ENCODE data around the gene TMEM80. TPM values are rescaled to one million over a fixed set of nuclear protein-coding genes. Genes with fewer than 3 reads are reported as not detected.

Gene TMEM80
- total and polyA plus RNA-seq, 2 of the 8 experiments (the other 6 are each of a cell fraction or from before 2014, with no cell fraction given): 8.0 to 16.3 TPM

DNA sequence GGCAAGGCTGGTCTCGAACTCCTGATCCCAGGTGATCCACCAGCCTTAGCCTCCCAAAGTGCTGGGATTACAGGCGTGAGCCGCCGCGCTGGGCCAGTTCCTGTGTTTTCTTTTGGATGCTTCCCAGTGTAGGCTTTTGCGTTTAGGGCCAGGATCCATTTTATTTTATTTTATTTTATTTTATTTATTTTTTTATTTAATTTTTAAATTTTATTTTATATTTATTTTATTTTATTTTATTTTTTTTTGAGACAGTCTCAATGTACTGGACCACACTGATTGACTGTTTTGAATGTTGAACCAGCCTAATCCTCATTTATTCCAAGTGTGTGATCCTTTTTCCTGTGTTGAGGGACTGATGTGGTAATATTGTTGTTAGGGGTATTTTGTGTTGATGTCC lies 18.8 kb downstream of the TMEM80 start (continued):
- TF ChIP-seq, protein P1, sequence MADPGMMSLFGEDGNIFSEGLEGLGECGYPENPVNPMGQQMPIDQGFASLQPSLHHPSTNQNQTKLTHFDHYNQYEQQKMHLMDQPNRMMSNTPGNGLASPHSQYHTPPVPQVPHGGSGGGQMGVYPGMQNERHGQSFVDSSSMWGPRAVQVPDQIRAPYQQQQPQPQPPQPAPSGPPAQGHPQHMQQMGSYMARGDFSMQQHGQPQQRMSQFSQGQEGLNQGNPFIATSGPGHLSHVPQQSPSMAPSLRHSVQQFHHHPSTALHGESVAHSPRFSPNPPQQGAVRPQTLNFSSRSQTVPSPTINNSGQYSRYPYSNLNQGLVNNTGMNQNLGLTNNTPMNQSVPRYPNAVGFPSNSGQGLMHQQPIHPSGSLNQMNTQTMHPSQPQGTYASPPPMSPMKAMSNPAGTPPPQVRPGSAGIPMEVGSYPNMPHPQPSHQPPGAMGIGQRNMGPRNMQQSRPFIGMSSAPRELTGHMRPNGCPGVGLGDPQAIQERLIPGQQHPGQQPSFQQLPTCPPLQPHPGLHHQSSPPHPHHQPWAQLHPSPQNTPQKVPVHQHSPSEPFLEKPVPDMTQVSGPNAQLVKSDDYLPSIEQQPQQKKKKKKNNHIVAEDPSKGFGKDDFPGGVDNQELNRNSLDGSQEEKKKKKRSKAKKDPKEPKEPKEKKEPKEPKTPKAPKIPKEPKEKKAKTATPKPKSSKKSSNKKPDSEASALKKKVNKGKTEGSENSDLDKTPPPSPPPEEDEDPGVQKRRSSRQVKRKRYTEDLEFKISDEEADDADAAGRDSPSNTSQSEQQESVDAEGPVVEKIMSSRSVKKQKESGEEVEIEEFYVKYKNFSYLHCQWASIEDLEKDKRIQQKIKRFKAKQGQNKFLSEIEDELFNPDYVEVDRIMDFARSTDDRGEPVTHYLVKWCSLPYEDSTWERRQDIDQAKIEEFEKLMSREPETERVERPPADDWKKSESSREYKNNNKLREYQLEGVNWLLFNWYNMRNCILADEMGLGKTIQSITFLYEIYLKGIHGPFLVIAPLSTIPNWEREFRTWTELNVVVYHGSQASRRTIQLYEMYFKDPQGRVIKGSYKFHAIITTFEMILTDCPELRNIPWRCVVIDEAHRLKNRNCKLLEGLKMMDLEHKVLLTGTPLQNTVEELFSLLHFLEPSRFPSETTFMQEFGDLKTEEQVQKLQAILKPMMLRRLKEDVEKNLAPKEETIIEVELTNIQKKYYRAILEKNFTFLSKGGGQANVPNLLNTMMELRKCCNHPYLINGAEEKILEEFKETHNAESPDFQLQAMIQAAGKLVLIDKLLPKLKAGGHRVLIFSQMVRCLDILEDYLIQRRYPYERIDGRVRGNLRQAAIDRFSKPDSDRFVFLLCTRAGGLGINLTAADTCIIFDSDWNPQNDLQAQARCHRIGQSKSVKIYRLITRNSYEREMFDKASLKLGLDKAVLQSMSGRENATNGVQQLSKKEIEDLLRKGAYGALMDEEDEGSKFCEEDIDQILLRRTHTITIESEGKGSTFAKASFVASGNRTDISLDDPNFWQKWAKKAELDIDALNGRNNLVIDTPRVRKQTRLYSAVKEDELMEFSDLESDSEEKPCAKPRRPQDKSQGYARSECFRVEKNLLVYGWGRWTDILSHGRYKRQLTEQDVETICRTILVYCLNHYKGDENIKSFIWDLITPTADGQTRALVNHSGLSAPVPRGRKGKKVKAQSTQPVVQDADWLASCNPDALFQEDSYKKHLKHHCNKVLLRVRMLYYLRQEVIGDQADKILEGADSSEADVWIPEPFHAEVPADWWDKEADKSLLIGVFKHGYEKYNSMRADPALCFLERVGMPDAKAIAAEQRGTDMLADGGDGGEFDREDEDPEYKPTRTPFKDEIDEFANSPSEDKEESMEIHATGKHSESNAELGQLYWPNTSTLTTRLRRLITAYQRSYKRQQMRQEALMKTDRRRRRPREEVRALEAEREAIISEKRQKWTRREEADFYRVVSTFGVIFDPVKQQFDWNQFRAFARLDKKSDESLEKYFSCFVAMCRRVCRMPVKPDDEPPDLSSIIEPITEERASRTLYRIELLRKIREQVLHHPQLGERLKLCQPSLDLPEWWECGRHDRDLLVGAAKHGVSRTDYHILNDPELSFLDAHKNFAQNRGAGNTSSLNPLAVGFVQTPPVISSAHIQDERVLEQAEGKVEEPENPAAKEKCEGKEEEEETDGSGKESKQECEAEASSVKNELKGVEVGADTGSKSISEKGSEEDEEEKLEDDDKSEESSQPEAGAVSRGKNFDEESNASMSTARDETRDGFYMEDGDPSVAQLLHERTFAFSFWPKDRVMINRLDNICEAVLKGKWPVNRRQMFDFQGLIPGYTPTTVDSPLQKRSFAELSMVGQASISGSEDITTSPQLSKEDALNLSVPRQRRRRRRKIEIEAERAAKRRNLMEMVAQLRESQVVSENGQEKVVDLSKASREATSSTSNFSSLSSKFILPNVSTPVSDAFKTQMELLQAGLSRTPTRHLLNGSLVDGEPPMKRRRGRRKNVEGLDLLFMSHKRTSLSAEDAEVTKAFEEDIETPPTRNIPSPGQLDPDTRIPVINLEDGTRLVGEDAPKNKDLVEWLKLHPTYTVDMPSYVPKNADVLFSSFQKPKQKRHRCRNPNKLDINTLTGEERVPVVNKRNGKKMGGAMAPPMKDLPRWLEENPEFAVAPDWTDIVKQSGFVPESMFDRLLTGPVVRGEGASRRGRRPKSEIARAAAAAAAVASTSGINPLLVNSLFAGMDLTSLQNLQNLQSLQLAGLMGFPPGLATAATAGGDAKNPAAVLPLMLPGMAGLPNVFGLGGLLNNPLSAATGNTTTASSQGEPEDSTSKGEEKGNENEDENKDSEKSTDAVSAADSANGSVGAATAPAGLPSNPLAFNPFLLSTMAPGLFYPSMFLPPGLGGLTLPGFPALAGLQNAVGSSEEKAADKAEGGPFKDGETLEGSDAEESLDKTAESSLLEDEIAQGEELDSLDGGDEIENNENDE (IDR thresholded peaks at IDR 0.05; ENCODE audit: insufficient replicate concordance, low read length): no peak
- TF ChIP-seq EP300 (IDR thresholded peaks at IDR 0.05; ENCODE audit: borderline replicate concordance in 1 of 2, low read depth in 2 of 2, low read length in 2 of 2): no peak
- no peak for TF ChIP-seq SRF (IDR thresholded peaks at IDR 0.05; ENCODE audit: low read depth, low read length)
- TF ChIP-seq TBP (IDR thresholded peaks at IDR 0.05; ENCODE audit: low read depth, low read length): no peak
- no peak for TF ChIP-seq JUND (IDR thresholded peaks at IDR 0.05; ENCODE audit: low read length)
- no peak for TF ChIP-seq NRF1 (IDR thresholded peaks at IDR 0.05; ENCODE audit: low read depth, low read length)
